GM12878 (cell line): ENCODE results near the gene CCNL1. TPM values are rescaled to one million over a fixed set of nuclear protein-coding genes. Genes with fewer than 3 reads are reported as not detected.
A peak's percentile ranks its signal among the peaks of the same experiment; 100 is the strongest.

Source experiments
- ATAC-seq: fragments of 200-7000 bp; cut with Tn5 transposase; 3 replicates; pipeline ENCODE4 v1.9.1; 2020; ENCODE audit warnings: mild to moderate bottlenecking, moderate library complexity
- BruUV-seq: library from RNA; stranded (reverse); fragments of 400-500 nt; replicated peaks from 2 replicates; lab custom pipeline; 2021; lab: Mats Ljungman, UMichigan
- CTCF ChIA-PET: fragments of 300-600 bp; sonication (Branson Sonifier 250); formaldehyde crosslinking; extraction: SDS; loops from one replicate; lab custom pipeline; 2021; ENCODE audit warnings: inconsistent platforms; lab: Yijun Ruan, JAX
- POLR2A ChIA-PET: fragments of 350-600 bp; formaldehyde crosslinking; extraction: SDS; loops from one replicate; lab custom pipeline; 2021; ENCODE audit warnings: inconsistent platforms; lab: Charles Lee
- RAD21 ChIA-PET: fragments of 300-600 bp; sonication (Branson Sonifier 250); formaldehyde crosslinking; loops from one replicate; lab custom pipeline; 2023; ENCODE audit warnings: antibody characterized with exemption; ENCODE audit not compliant: unreplicated experiment; lab: Charles Lee
- SMC1A ChIA-PET: fragments of 300-600 bp; sonication (Branson Sonifier 250); formaldehyde crosslinking; loops from one replicate; lab custom pipeline; 2023; ENCODE audit not compliant: unreplicated experiment, uncharacterized antibody; lab: Charles Lee
- DNase-seq: peaks from one replicate; pipeline ENCODE4 v3.0.0-alpha.2; 2011; ENCODE audit warnings: low read depth, low spot score
- FAIRE-seq: peaks from 3 replicates; lab custom pipeline; 2011; peaks lifted over from hg19 to GRCh38; lab: Jason Lieb, UNC
- H2AFZ ChIP-seq: 2 replicates; pipeline ENCODE4 v1.6.0; 2011; ENCODE audit warnings: low read depth, low read length, control low read depth; ENCODE audit not compliant: control insufficient read depth
- H3K27ac ChIP-seq: 2 replicates; pipeline ENCODE4 v1.5.1; 2011; ENCODE audit warnings: control low read depth; ENCODE audit not compliant: control insufficient read depth, insufficient read depth
- H3K27me3 ChIP-seq, 2 experiments: replicated peaks in 1 of 2; 2 replicates each; pipeline versions ENCODE4 v1.6.0 to v1.6.1; 2011; ENCODE audit warnings: low read length in 1 of 2; ENCODE audit not compliant: control insufficient read depth in 2 of 2, insufficient read depth in 2 of 2
- H3K36me3 ChIP-seq, 2 experiments: 2 replicates each; pipeline ENCODE4 v1.5.1; 2011; ENCODE audit warnings: low read length in 1 of 2; ENCODE audit not compliant: control insufficient read depth in 2 of 2, insufficient read depth in 2 of 2
- H3K4me1 ChIP-seq: 2 replicates; pipeline ENCODE4 v1.6.1; 2011; ENCODE audit warnings: mild to moderate bottlenecking, low read length, moderate library complexity, mixed read lengths; ENCODE audit not compliant: control insufficient read depth, insufficient read depth
- H3K4me2 ChIP-seq: 2 replicates; pipeline ENCODE4 v1.6.0; 2011; ENCODE audit warnings: control low read depth; ENCODE audit not compliant: control insufficient read depth, insufficient read depth
- H3K4me3 ChIP-seq: fragments of 200-600 bp; sonication (generic); 2 replicates; pipeline ENCODE4 v1.5.1; 2016
- H3K79me2 ChIP-seq: 2 replicates; pipeline ENCODE4 v1.6.0; 2011; ENCODE audit warnings: low read length; ENCODE audit not compliant: control insufficient read depth, insufficient read depth
- H3K9ac ChIP-seq: 2 replicates; pipeline ENCODE4 v1.8.0; 2011; ENCODE audit warnings: low read length, control low read depth, mixed read lengths; ENCODE audit not compliant: control insufficient read depth, insufficient read depth
- H3K9me3 ChIP-seq: replicated peaks from 3 replicates; pipeline ENCODE4 v1.5.1; 2011; ENCODE audit warnings: mild to moderate bottlenecking, low read length; ENCODE audit not compliant: control insufficient read depth, insufficient read depth
- H4K20me1 ChIP-seq: 2 replicates; pipeline ENCODE4 v1.6.0; 2011; ENCODE audit not compliant: control insufficient read depth, insufficient read depth
- BACH1 ChIP-seq: fragments of 450-650 bp; IDR thresholded peaks from 2 replicates; pipeline ENCODE4 v1.6.1; 2017; ENCODE audit warnings: mild to moderate bottlenecking, borderline replicate concordance
- BHLHE40 ChIP-seq, 2 experiments: fragments of 450-650 bp in 1 of 2; IDR thresholded peaks; 2 replicates each; pipeline ENCODE4 v1.6.1; 2011 to 2017; ENCODE audit warnings: low read depth in 2 of 2, borderline replicate concordance in 1 of 2, improper control_type of control experiment in 1 of 2, low read length in 1 of 2, mild to moderate bottlenecking in 1 of 2
- CBFB ChIP-seq: IDR thresholded peaks from 2 replicates; pipeline ENCODE4 v1.6.1; 2016; ENCODE audit warnings: antibody characterized with exemption, low read depth
- HSF1 ChIP-seq: fragments of 150-350 bp; IDR thresholded peaks from 2 replicates; pipeline ENCODE4 v1.6.1; 2014; ENCODE audit warnings: mild to moderate bottlenecking, low read depth, low read length
- IRF5 ChIP-seq: fragments of 450-650 bp; IDR thresholded peaks from 2 replicates; pipeline ENCODE4 v1.6.1; 2017; ENCODE audit warnings: borderline replicate concordance
- NFXL1 ChIP-seq: fragments of 450-650 bp; IDR thresholded peaks from 2 replicates; pipeline ENCODE4 v1.6.1; 2017; ENCODE audit warnings: antibody characterized with exemption, mild to moderate bottlenecking, borderline replicate concordance
- POLR2AphosphoS2 ChIP-seq: IDR thresholded peaks from 2 replicates; pipeline ENCODE4 v1.6.1; 2011; ENCODE audit warnings: low read depth, mild to moderate bottlenecking, low read length, improper control_type of control experiment, moderate library complexity
- PRDM15 ChIP-seq: fragments of 450-650 bp; formaldehyde crosslinking; IDR thresholded peaks from 2 replicates; pipeline ENCODE4 v1.4.0; 2020; ENCODE audit warnings: mild to moderate bottlenecking, moderate library complexity
- SMC3 ChIP-seq: IDR thresholded peaks from 2 replicates; pipeline ENCODE4 v1.6.1; 2011; ENCODE audit warnings: low read length, improper control_type of control experiment, borderline replicate concordance
- ZBTB40 ChIP-seq: fragments of 450-650 bp; IDR thresholded peaks from 2 replicates; pipeline ENCODE4 v1.6.1; 2016; ENCODE audit warnings: mild to moderate bottlenecking, moderate library complexity, borderline replicate concordance
- WGBS: methylation state at CpG from one replicate; pipeline ENCODE4 v1.1.6; 2016; ENCODE audit warnings: low lambda C conversion rate; ENCODE audit not compliant: insufficient replicate concordance, insufficient coverage; ENCODE audit errors: missing lambda C conversion rate; 5-methylcytosine and 5-hydroxymethylcytosine counted together
- in situ Hi-C: fragments of 300-500 bp; cut with MboI; formaldehyde crosslinking; loops from 9 replicates; pipeline ENCODE4 v1.14.3; 2018; ENCODE audit warnings: mixed read lengths
- intact Hi-C: fragments of 100-400 bp; cut with micrococcal nuclease; formaldehyde crosslinking; loops from one replicate; pipeline ENCODE4 v1.14.2; 2022; ENCODE audit not compliant: unreplicated experiment
- polyA plus RNA-seq, 11 experiments: library from polyadenylated mRNA; depleted of rRNA in 4 of 11; unstranded in 6 of 11; stranded (reverse) in 5 of 11; fragments of >200 nt; fragmentation: Nextera tagmentation in 4 of 11; fragmentation: Illumina TruSeq in 1 of 11; extraction: Ambion mirVana in 4 of 11; extraction: Trizol in 1 of 11; gene quantifications; 1 replicate in 1 of 11; 2 replicates in 10 of 11; pipeline versions ENCODE4 v1.2.1 to v1.2.3, GENCODE V29; 2011 to 2016; ENCODE audit warnings: inconsistent platforms in 2 of 11, missing spikeins in 2 of 11, low read depth in 1 of 11
- total RNA-seq, 4 experiments: library from RNA; depleted of rRNA in 3 of 4; stranded (reverse); fragments of >200 nt in 3 of 4; fragmentation: Illumina TruSeq in 1 of 4; extraction: Trizol in 1 of 4; gene quantifications; 2 replicates each; pipeline versions ENCODE4 v1.2.1 to v1.2.3, GENCODE V29; 2013 to 2021

CCNL1 gene
- total and polyA plus RNA-seq, 10 of the 15 experiments (the other 5 are each of a cell fraction or from before 2014, with no cell fraction given), result 22.2 to 174 (median 115) TPM

GRCh38 chr3:157116017-157116416, 43.9 kb downstream of the CCNL1 start:
- 73% methylated on average over 4 of the region's 4 CpGs for WGBS
- intact Hi-C loops, result no loop called here
- peak; percentile 49 for FAIRE-seq
- TF ChIP-seq NFXL1 (no peak), ZBTB40 (no peak), POLR2AphosphoS2 (no peak), BHLHE40 (IDR thresholded peaks at IDR 0.05; ENCODE audit: borderline replicate concordance in 1 of 2, low read depth in 2 of 2, low read length in 1 of 2) (no peak), PRDM15 (CRISPR knock-in tag) (no peak), SMC3 (no peak), CBFB (no peak), HSF1 (no peak), BACH1 (no peak), IRF5 (no peak)

More at GRCh38 chr3:157116017-157116416, 43.9 kb downstream of the CCNL1 start:
- Histone ChIP-seq H3K9me3 (no peaks in the 10 kb centered on the region), H3K27me3 (no peaks in the 10 kb centered on the region), H3K4me1 (no peaks in the 10 kb centered on the region), H3K4me3 (no peak overlapping the region), H4K20me1 (no peaks in the 10 kb centered on the region), H3K27ac (no peak overlapping the region), H2AFZ (no peak overlapping the region), H3K79me2 (no peaks in the 10 kb centered on the region), H3K36me3 (no peaks in the 10 kb centered on the region), H3K9ac (no peak overlapping the region), H3K4me2 (no peak overlapping the region)
- ChIA-PET CTCF (interaction anchor here (0.6 to 50.9 kb wide), 5 partner anchors 10 to 561 kb away, joined by 3 to 939 read pairs (median 3); partner anchors contain the start of gene SSR3), RAD21 (interaction anchor here (0.8 to 1.3 kb wide), 2 partner anchors 21 to 23 kb away, joined by 3 read pairs; no protein-coding TSS in a partner anchor), POLR2A (interaction anchor here (1.0 to 1.2 kb wide), 2 partner anchors 10 to 25 kb away, joined by 3 read pairs; no protein-coding TSS in a partner anchor), SMC1A (interaction anchor here (0.7 to 3.0 kb wide), 10 partner anchors 10 to 34 kb away, joined by 3 to 28 read pairs (median 5); no protein-coding TSS in a partner anchor)
- no TSS peak for BruUV-seq
- in situ Hi-C loops, result no loop called here
- DNase-seq, result no peak
- no peak for ATAC-seq
